ENCODE measurements around the gene FAM98B. TPM values are rescaled to one million over a fixed set of nuclear protein-coding genes. Genes with fewer than 3 reads are reported as not detected.
"Not testable (repeated sequence)": the region's sequence is repeated elsewhere in the genome, so short reads cannot be mapped to it uniquely, and the experiment has no call there.

The FAM98B gene
- total and polyA plus RNA-seq, 2 donors (not counting 1 experiment from before 2014, with no cell fraction given): 1.4 to 21.5 TPM

DNA sequence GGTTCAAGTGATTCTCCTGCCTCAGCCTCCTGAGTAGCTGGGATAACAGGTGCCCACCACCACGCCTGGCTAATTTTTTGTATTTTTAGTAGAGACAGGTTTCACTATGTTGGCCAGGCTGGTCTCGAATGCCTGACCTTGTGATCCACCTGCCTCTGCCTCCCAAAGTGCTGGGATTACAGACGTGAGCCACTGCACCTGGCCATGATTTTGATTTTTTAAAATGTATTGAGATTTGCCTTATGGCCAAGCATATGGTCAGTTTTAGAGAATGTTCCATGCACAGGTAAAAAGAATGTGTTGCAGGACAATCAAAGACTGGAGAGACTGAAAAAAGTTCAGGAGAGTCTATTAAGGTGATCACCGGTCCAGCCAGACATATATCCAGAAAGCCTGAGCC lies 16.3 kb upstream of the FAM98B start:
- WGBS (ENCODE audit: insufficient coverage): 88% methylated on average over 2 of the region's 4 CpGs
- H3K27ac Mint-ChIP-seq: not testable (repeated sequence)

DNA sequence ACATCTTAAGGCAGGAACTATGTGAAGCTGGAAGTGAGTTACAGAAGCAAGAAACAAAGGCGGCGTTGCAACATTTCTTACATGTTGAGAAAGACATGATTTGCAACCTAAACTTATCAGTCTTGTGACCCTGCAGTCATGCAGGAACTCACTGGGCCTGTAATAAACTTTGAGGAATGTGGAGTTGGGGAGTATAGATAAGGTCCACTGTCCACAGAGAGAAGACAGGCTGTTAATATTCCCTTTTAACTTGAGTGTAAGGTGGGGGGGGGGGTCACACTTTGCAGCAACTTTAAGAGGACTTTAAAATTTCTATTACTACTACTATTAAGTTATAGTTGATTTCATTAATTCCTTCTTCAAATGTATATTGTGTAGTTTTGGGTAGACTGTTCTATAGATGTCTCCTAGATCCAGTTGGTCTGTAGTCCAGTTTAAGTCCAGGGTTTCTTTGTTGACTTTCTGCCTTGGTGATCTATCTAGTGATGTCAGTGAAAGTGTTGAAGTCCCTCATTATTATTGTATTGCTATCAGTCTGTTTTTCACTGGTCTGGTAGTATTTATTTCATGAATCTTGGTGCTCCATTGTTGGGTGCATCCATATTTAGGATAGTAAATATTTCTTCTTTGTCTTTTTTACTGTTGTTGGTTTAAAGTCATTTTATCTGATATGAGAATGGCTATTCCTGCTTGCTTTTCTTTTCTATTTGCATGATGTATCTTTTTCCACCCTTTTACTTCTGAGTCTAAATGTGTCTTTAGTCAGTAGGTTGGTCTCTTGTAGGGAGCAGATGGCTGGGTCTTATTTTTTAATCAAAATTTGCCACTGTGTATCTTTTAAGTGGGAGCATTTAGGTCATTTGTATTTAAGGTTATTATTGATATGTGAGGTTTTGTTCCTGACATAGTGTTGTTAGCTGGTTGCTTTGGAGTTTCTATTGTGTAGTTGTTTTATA lies 15.6 kb upstream of the FAM98B start:
- ChIA-PET POLR2A (no interaction called here), CTCF (interaction anchor here (2.3 to 5.5 kb wide), 4 partner anchors 11 to 263 kb away, joined by 7 to 222 read pairs (median 117); no protein-coding TSS in a partner anchor)
- Histone ChIP-seq H3K4me2 (replicated peaks; ENCODE audit: low read depth, low read length, poor library complexity, severe bottlenecking) (no peak overlapping the region), H3K9ac (ENCODE audit: low read length) (no peak overlapping the region), H3K27me3 (replicated peaks in 1 of 4; ENCODE audit: control extremely low read depth in 1 of 4, control insufficient read depth in 3 of 4, insufficient read depth in 4 of 4, low read length in 3 of 4) (peaks cover 0 to 2% (median 0%) of the 10 kb centered on the region in 4 experiments), H3K36me3 (replicated peaks in 1 of 2; ENCODE audit: control extremely low read depth in 1 of 2, control insufficient read depth in 1 of 2, extremely low read depth in 1 of 2, insufficient read depth in 2 of 2, low read length in 1 of 2) (no peaks in the 10 kb centered on the region), H4K20me1 (ENCODE audit: control insufficient read depth, insufficient read depth, low read length, poor library complexity, severe bottlenecking) (no peaks in the 10 kb centered on the region), H3K9me3 (ENCODE audit: control extremely low read depth in 1 of 3, control insufficient read depth in 2 of 3, insufficient read depth in 1 of 3, low read length in 2 of 3) (peaks cover 0 to 2% (median 0%) of the 10 kb centered on the region in 3 donors), H3K27ac (ENCODE audit: low read length in 2 of 2) (no peak overlapping the region), H3K4me1 (ENCODE audit: control insufficient read depth in 2 of 2, insufficient read depth in 2 of 2, low read length in 2 of 2) (peaks cover 0 to 5% of the 10 kb centered on the region in 2 donors), H3K4me3 (ENCODE audit: control extremely low read depth in 1 of 5, extremely low read depth in 1 of 5, insufficient read depth in 1 of 5, low read depth in 2 of 5, low read length in 4 of 5) (no peak overlapping the region), H2AFZ (ENCODE audit: insufficient read depth, low read depth, low read length, poor library complexity, severe bottlenecking) (no peak overlapping the region), H3K79me2 (ENCODE audit: control insufficient read depth, insufficient read depth, low read length) (no peaks in the 10 kb centered on the region)
- DNase-seq (no peak), ATAC-seq (ENCODE audit: low read depth) (no peak)
- no peak overlapping the region for H3K27ac Mint-ChIP-seq
- intact Hi-C loops (cut with micrococcal nuclease): no loop called here
- peaks cover 2% of the 10 kb centered on the region for H3K4me1 Mint-ChIP-seq
- no peaks in the 10 kb centered on the region for H3K9me3 Mint-ChIP-seq (ENCODE audit: insufficient read depth)
- H3K4me3 Mint-ChIP-seq: no peak overlapping the region
- TF ChIP-seq EZH2 (IDR thresholded peaks at IDR 0.05; ENCODE audit: borderline replicate concordance, insufficient read depth, low read depth, low read length, poor library complexity, severe bottlenecking) (no peak), CTCF (IDR thresholded peaks at IDR 0.05) (no peak)
- H3K27me3 Mint-ChIP-seq: peaks cover 50% of the 10 kb centered on the region
- WGBS (ENCODE audit: insufficient coverage): no CpG with 5 or more reads among the region's 2 CpGs

More for the DNA sequence above, 16.3 kb upstream of the FAM98B start:
- H3K27ac ChIP-seq (ENCODE audit: low read length in 2 of 2); H3K4me1 ChIP-seq (ENCODE audit: control insufficient read depth in 2 of 2, insufficient read depth in 2 of 2, low read length in 2 of 2); DNase-seq; H3K4me3 ChIP-seq (ENCODE audit: control extremely low read depth in 1 of 5, extremely low read depth in 1 of 5, insufficient read depth in 1 of 5, low read depth in 2 of 5, low read length in 4 of 5); H2AFZ ChIP-seq (ENCODE audit: insufficient read depth, low read depth, low read length, poor library complexity, severe bottlenecking); ATAC-seq (ENCODE audit: low read depth); H3K4me1 Mint-ChIP-seq; CTCF ChIA-PET; H3K79me2 ChIP-seq (ENCODE audit: control insufficient read depth, insufficient read depth, low read length); POLR2A ChIA-PET; H3K9ac ChIP-seq (ENCODE audit: low read length); H4K20me1 ChIP-seq (ENCODE audit: control insufficient read depth, insufficient read depth, low read length, poor library complexity, severe bottlenecking); H3K27me3 ChIP-seq (replicated peaks in 1 of 4; ENCODE audit: control extremely low read depth in 1 of 4, control insufficient read depth in 3 of 4, insufficient read depth in 4 of 4, low read length in 3 of 4); intact Hi-C loops (cut with micrococcal nuclease); H3K36me3 ChIP-seq (replicated peaks in 1 of 2; ENCODE audit: control extremely low read depth in 1 of 2, control insufficient read depth in 1 of 2, extremely low read depth in 1 of 2, insufficient read depth in 2 of 2, low read length in 1 of 2); H3K9me3 Mint-ChIP-seq (ENCODE audit: insufficient read depth); H3K9me3 ChIP-seq (ENCODE audit: control extremely low read depth in 1 of 3, control insufficient read depth in 2 of 3, insufficient read depth in 1 of 3, low read length in 2 of 3); H3K4me2 ChIP-seq (replicated peaks; ENCODE audit: low read depth, low read length, poor library complexity, severe bottlenecking); H3K4me3 Mint-ChIP-seq: not testable (repeated sequence)
- H3K27me3 Mint-ChIP-seq: peaks cover 50% of the 10 kb centered on the region

All from B cell (primary cell).